MV-4-11 (cell line): Measurements from ENCODE around the gene UBE2D2.

Experiments
- DNase-seq: peaks from one replicate; lab custom pipeline; 2025; lab: John Stamatoyannopoulos, UW

Gene UBE2D2

DNA sequence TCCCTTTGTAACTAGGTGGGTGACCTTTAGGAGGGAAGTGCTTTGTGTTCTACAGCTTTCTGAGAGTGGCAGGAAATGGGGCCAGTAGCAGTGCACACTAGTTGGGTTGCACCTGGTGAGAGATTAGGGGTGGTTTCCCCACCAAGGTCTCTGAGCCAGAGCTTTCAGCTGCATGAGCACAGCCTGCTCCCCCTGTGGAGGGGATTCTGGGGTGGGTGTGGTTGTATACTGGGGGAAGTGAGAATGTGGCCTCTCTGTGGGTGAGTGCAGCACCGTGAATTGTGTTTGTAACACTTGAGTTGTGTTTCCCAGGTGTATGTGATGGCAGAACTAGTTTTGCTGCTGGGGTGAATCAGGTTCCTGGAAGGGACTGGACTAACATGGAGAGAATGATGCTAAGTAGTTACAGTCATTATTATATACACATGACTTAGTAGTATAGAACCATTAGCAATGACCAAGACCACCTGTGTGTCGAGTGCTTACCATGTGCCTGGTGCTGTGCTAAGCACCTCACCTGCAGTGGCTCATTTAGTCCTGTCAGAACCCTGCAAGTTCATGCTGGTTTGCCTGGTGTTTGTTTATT is 75.2 kb downstream of the UBE2D2 start:
- peak; percentile 63 for DNase-seq

DNA sequence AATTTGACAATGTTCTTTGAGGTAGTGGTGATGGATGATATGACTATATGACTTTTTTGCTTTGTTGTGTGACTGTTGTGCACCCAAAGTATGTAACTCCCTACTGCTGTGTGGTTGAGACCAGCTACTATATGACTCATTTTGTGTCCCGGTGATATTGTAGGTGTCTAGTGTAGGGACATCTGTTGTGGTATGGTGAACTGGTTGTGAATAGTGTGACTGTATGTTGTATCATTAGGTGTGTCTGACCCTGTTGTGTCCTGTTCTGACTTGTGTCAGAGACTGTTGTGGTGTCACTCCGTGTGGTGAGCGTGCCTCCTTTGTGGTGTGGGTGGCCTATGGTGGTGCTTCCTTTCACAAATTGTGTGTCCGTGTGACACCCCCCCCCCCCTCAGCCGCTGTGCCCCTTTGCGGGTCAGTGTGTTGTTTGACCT is 75.9 kb downstream of the UBE2D2 start:
- peak; percentile 43 for DNase-seq

DNA sequence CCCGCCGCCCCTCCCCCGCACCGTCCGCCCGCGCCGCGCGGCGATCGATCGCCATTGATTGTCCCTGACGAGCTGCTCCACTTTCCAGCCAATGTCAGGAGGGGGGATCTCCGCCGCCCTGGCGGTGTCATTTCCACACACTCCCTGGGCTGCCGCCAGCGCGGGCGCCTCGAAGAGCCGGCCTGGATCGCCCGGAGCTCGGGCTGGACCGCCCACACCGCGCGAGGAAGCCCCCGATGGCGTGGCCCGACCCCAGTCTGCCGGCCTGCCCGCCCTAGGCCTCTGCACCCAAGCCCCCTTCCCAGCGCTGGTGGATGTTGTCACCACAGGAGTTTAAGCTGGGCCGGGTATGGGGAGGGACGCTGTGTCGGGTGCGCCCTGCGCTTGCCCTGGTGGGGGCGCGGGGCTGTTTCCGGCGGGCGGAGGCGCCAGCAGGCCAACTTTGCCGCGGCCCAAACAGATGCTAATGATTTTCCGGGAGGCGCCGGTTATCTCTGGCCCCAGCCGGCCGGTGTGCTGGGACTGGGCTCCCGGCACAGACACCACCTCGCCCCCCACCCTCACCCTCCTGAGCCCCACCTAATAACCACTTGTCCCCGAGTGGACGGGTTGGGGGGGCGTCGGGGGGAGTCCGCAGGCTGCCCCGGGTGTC is 76.4 kb downstream of the UBE2D2 start:
- DNase-seq: peak; percentile 60

DNA sequence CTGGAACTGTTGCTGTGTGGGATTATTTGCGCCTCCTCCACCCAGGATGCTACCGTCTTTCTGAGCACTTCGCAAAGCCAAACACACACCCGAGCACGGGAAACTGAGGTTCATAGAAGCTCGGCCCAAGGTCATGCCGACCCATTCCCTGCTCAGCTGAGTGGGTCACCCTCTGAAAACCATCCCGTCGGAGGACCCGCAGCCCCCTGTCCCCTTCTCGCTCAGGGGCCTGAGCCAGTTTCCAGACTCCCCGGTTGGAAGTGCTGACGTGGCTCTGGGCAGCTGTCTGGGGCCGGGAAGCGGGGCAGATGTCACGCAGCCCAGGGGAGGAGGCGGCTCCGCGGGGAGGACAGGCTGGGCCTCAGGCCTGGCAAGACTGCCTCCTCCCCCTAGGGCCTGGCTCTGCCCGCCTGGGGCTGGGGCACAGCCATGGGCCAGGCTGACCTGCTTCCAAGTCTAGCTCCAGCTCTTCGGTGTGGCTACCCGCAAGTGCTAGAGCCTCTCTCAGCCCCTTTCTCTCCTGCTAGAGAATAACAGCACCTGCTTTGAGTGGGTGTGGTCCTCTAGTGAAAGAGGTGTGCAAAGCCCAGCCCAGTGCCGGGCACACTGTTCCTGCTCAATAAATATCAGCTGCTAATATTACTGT is 77.1 kb downstream of the UBE2D2 start:
- peak; percentile 35 for DNase-seq

DNA sequence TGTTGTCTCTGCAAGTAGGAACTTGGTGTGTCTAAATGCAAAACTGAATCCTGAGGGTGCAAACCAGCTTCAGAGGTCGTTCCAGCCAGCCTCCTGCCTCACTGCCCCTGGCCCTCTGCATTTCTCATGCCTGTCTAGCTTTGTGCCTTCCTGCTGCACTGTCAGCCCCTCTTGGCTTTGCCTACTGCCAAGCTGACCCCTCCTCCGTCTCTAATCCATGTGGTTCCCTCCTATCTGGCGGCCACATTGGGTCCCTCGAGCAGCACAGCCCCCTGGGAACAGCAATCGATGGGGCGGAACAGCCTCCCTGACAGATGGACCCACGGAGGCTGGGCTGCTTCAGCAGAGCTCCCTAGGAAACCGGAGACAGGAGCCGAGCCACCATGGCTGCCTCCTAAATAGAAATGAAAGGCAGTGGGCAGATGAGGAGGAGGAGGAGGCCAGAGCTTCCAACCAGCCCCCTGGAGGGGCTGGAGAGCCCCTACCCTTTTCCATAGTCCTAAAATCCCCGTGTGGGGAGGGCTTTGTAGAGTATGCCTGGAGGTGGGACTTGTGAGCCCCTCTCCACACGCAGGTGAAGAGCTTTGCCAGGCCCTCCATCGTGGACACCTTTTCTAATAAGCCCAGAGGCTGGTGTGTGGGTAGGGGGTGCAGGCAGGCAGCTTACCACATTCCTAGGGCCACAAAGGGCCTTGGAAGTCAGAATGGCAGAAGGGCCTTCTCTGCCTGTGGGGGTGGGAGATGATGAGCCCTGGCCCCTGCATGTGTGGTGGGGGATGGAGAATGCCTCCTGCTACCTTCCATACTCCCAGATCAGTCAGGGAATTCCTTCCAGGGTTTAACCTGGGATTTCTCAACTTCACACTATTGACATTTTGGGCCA is 77.8 kb downstream of the UBE2D2 start:
- DNase-seq: no peak

DNA sequence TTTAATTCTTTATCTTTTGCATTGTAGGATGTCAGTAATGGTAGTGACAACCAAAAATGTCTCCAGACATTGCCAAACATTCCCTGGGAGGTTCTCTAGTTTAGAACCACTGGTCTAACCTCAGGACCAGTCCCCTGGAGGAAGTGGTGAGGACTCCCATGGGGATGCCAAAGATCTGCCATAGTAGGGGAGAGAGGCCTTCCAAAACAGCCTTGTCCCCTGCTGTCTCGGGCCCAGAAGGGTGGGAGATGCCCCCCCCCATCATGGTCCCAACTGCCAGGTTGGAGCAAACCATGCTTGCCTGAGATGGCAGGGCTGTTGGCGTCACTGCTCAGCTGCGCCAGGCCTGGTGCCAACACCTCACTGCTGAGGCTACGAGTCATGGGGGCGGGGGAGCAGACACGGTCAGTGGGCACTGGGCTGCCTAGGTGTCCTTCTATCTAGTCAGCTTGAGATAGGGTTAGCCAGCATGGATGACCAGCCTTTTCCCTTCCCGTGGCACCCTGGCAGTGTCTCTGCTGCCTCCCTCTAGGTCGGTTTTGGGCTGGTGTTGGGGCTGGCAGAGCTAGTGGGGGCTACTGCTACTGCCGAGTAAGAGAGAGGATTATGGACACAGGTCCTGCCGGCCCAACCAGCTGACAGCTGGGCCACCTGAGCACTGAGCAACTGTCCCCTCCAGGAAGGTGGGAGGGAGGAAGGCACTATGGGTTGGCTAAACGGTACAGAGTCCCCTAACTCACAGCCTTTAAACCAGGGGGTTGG is 78.7 kb downstream of the UBE2D2 start:
- DNase-seq: peak; percentile 52

DNA sequence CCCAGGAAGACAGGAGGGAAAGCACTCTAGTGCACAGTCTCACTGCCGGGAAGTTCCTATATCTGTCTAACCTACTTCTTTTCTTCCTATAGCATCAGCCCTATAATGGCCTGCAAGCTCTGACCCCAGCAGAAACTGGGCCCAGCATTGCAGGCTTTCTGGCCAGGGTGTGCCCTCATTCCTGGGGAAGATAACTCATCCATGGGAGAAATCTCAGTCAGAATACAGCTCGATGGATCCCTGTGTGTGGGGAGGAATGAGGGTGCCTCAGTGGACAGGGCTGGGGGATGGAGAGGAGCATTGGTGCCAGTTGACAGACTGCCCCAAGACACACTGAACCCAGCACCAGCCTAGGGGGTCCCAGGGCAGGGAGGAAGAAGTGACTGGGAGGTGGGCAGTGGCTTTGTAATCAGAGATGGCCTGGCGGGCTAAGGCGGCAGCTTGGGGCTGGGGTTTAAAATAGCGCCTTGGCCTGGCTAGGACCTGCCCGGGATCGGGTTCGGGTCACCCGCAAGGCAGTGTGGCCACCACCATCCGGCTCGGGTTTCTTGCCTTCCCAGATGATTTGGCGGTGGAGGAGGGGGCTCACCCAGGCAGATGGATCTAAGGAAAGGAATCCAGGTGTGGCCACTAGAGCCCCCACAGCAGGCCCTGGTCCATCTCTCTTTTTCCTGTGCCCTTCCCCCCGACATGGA is 79.4 kb downstream of the UBE2D2 start:
- no peak for DNase-seq

DNA sequence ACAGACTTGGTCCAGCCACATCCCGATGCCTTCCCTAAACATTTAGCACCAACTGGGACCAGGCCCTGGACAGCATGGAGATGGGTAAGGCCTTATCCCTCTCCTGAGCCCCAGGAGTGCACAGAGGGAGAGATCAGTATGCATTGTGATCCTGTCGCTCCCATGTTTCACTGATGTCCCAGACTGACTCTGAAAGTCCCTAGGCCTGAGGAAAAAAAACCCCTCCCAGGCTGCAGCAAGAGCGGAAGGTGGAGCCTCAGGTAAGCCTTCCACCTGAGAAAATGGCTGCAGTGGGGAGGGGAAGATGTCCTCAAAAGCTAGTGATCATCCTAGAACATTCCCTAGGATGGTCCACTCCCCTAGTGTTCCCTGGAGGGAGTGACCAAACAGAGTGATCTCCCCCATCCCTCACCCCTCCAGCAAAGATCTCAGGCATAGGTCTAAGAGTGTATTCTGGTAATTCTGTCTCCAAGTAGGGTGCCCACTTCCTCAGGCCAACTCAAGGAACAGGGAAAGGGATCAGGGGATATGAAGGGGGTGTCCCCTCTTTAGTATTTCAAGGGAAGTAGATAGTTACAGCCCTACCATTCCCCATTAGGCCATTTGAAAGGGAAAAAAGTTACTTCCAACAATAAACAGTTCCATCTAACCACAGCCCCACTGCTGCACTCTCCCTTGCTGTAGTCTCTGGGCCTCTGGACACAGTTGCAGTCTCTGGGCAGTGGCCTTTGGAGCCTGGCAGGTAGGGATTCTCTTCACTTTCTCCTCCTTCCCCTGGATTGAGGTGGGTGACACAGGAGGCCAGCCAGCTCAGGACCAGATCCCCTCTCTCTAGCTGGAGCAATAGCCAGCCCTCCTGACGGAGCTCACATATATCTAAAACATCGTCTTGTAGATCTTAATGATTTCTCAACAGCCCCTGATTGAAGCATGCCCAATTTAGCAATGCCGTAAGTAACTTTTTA is 80.3 kb downstream of the UBE2D2 start:
- DNase-seq: no peak

DNA sequence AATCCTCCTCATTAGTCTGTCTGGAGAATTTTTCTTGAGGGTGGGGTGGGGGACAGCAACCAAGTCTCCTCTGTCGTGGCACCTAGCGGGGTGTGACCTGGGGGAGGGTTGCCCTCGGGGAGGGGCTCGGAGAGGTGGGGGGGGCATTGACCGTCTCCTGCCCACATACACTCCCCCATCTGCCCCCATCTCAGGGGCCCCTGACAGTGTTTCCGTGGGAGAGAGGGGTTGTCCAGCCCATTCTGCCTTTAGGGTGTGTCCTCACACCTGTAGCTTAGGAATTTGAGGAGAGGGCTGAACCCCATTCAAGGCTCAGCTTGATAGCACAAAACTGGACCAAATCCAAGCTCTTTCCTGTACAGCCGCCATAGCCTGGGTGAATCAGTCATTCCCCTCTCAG is 81.1 kb downstream of the UBE2D2 start:
- DNase-seq: no peak

DNA sequence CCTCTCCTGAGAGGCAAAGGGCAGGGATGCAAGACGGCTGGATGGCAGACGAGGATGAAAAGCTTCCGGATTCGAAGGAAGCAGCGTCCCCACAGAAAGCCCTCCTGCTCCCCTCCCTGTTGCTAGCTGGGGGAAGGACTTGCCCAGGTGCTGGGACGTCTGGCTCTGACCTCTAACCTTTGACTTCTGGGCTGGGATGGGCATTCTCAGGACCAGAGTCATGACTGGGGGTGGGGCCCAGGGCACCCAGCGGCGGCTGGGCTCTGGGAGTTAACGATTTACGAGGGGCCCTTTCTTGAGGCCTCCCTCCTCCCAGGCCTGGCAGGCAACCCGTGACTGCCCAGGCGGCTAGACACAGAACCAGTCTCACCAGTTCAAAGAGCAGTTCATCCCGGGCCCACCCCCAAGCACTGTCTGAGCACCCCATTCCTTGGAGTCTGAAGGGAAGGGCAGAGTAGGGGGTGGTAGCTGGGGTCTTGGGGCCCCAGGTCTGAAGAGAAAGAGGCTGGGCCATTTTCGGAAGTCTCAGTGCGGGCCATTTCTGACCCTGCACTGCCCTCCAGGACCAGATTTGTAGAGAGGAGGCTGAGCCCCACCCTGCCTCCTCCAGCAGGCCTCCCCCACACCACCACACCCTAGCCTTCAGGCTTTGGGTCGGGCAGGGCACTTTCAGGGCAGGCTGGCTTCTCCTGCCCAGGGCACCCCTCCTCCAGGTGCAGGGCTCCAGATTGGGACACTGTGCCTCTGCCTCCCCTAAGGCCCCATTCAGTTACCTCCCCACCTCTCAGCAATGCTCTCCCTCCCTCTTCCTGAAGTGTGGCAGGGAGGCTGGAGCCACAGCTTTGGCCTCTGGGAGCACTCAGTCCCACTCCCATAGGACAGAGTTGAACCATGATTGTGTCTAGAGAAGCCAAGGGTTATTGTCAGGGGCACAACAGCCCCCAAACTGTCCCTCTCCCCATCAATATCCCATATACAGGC is 82.0 kb downstream of the UBE2D2 start:
- no peak for DNase-seq

DNA sequence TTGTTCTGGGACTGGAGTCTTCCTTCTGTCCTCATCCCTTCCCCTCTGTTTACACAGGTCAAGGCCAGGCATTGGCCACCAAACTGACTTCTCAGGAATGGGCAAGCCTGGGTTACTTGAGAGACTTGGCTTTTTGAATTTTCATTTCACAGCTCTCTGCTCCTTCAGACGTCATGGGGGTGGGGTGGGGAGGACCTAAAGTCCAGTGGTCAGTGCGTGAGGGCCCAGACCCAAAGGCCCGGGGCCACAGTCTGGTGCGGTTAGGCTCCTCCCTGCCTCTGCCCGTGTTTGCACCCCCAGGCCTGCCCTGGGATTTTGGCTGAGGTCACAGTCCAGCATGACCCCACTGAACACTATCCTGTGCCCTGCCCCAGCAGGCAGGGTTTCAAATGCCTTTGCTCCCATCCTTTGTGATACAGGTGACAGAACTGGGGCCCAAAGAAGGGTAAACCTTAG is 82.9 kb downstream of the UBE2D2 start:
- no peak for DNase-seq

DNA sequence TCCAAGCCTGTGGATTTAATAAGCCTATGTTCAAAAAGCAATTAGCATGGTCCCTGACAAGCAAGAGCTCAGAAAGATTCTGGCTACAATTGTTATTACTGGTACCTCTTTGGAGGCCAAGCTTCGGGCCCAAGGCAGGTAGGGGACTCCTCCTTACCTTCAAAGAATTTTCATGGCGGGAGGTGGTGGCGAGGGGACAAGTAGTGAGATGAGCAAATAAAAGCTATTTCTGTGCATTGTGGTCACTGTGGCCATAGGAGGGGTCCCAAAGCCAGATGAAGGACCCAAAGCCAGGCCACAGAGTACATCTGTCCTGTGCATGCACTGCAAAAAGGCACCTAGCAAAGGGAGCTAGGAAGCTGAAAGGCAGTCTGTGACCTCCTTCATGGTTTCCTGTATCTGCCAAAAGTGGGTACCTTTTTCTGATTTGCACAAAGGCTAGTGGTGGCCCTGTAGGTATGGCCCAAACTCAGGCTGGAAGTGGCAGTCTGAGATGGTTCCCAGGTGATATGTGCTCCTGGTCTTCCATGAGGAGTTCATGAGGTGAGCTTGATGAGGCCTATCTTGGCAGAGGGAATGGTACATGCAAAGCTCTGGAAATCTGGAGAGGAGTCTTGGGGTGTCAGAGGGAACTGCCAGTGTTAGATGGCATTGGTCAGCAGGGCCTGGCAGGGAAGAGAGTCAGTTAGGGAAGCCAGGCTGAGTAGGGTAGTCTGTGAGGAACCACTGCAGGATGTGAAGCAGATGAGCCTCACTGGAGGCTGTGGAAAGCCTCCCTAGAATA is 83.7 kb downstream of the UBE2D2 start:
- peak; percentile 26 for DNase-seq

DNA sequence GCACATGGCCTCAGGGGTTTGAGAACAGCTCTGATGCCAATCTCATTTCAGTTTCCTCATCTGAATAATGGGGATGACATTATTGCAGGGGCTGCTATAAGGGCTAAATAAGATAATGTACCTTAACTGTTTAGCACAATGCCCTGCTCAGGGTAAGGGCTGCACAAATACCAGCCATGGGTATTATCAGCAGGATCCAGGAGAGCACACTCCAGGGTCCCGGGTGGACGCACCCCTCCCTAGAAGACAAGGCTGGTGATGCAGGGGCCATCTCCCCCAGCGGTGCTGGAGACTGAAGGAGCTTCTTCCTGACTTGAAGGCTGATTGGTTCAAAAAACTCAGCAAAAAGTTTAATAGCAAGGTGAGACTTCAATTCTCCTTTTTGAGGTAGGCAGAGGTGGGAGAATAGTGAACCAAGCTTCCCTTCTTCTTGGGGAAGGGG is 84.3 kb downstream of the UBE2D2 start:
- DNase-seq: no peak

DNA sequence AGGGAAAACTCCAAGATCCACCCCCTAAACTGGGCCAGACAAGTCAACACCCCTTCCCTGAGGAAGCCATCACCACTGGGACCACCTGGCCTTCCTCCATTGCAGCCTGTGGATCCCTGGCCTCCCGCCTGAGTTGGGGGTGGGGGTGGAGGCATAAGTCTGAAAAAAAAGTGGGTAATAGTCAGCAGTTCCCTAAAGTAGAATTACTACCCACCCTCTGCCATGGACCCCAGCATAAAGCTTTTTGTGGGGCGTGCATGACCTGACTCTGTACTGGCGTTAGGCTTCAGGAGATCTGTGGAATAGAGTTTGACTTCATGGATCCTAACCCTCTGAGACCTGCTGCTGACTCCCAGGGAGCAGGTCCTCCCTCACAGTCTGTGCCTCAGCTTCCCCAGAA is 85.0 kb downstream of the UBE2D2 start:
- no peak for DNase-seq

DNA sequence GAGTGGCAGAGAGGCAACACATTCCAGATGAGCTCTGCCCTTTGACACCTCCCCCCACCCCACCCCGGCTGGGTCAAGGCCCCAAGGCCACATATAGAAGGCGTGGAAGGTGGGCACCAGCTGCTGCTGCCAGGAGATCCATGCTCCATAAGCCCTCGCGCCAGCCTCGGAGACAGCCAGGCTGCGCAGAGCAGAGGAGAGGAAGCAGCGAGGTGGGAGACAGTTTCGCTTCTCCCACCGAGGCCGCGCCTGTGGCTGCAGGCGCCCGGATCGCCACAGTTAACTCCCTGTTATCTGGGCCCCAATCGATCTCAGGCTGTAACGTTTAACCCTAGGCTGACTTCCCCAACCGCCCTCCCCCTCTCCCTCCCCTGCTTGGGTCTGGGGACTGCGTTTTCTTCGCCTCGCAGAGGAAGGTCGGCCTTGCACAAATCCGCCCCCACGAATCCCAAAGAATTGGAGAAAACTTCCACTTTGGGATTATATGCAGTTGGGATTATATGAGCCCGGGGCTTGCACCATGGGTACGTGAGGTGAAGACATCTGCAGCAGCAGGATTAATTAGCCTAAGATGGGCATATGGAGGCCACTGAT is 85.9 kb downstream of the UBE2D2 start:
- peak; percentile 86 for DNase-seq

DNA sequence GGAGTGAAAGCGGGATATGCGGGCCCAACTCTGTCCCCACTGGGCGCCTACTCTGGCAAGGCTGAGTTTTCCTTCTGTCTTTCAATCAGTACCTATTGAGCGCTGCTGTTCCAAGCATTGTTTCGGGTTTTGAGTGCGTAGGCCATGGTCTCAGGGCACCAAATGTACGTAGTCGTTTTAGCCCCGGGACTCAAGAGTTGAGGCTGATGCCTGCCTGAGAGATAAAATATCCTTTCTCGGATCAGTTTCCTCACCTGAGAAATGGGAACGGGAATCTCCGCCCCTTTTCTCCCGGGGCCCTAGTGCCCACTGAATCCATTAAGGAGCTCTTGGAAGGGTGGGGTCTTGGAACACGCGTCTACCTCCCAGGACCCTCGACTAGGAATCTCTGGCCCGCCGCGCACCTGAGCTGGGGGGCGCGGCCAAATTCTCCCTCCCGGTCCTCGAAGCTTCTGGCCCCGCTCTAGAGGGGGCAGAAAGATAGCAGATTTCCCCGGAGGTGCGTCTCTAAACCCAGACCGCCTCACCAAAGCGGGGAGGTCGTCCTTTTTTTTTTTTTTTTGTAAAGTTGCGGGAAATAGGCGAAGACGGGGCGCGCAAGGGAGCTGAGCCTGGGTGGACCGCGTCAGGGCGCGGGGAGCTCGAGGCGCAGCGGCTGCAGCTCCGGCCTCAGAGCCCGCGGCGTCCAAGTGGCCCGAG is 86.5 kb downstream of the UBE2D2 start:
- peak; percentile 29 for DNase-seq
